ENCODE measurements around the gene PGAM2.

PGAM2 gene

GRCh38 chr7:44082541-44083207 is 17.3 kb upstream of the PGAM2 start:
- DNase-seq, result peak; percentile 100

GRCh38 chr7:44081266-44081748 is 15.9 kb upstream of the PGAM2 start:
- peak; percentile 58 for DNase-seq

- DNase-seq, result no peak
Observed at GRCh38 chr7:44080686-44081265, 15.4 kb upstream of the PGAM2 start.

GRCh38 chr7:44080118-44080517 is 14.8 kb upstream of the PGAM2 start:
- DNase-seq, result no peak

- no peak for DNase-seq
Observed at GRCh38 chr7:44079331-44080021, 14.1 kb upstream of the PGAM2 start.

GRCh38 chr7:44078521-44078920 is 13.2 kb upstream of the PGAM2 start:
- DNase-seq, result no peak

- peak; percentile 24 for DNase-seq
Observed at GRCh38 chr7:44077681-44078091, 12.3 kb upstream of the PGAM2 start.

GRCh38 chr7:44077061-44077460 is 11.7 kb upstream of the PGAM2 start:
- no peak for DNase-seq

- no peak for DNase-seq
Observed at GRCh38 chr7:44076101-44076895, 10.9 kb upstream of the PGAM2 start.

GRCh38 chr7:44075296-44076075 is 10.1 kb upstream of the PGAM2 start:
- no peak for DNase-seq

- DNase-seq, result no peak
Observed at GRCh38 chr7:44074349-44074695, 9.0 kb upstream of the PGAM2 start.

GRCh38 chr7:44073664-44074348 is 8.4 kb upstream of the PGAM2 start:
- peak; percentile 42 for DNase-seq

GRCh38 chr7:44072364-44073231 is 7.2 kb upstream of the PGAM2 start:
- peak; percentile 43 for DNase-seq

GRCh38 chr7:44071726-44072363 is 6.5 kb upstream of the PGAM2 start:
- no peak for DNase-seq

GRCh38 chr7:44068054-44068453 is 2.7 kb upstream of the PGAM2 start:
- no peak for DNase-seq

- no peak for DNase-seq
Observed at GRCh38 chr7:44067064-44067951, 1.9 kb upstream of the PGAM2 start.

GRCh38 chr7:44066494-44067063 is 1.2 kb upstream of the PGAM2 start:
- DNase-seq, result no peak

- DNase-seq, result no peak
Observed at GRCh38 chr7:44066111-44066460, 719 bp upstream of the PGAM2 start.

- DNase-seq, result peak; percentile 22
Observed at GRCh38 chr7:44064791-44065430, 456 bp downstream of the PGAM2 start.
